Progenitor cell of endocrine pancreas (in vitro differentiated cells): ENCODE results near the gene B9D1. TPM values are rescaled to one million over a fixed set of nuclear protein-coding genes. Genes with fewer than 3 reads are reported as not detected.

Source experiments
- DNase-seq: peaks from one replicate; pipeline ENCODE4 v3.0.0; 2021; ENCODE audit warnings: low spot score; ENCODE audit not compliant: unreplicated experiment
- H3K27ac Mint-ChIP-seq: 2 replicates; pipeline ENCODE4 v1.8.0; 2021; ENCODE audit warnings: mild to moderate bottlenecking, moderate library complexity, mixed read lengths
- H3K27me3 Mint-ChIP-seq: 2 replicates; pipeline ENCODE4 v1.8.0; 2021; ENCODE audit warnings: mixed read lengths
- H3K36me3 Mint-ChIP-seq: 2 replicates; pipeline ENCODE4 v1.8.0; 2022; ENCODE audit warnings: mixed read lengths; ENCODE audit not compliant: insufficient read depth
- H3K4me1 Mint-ChIP-seq: 2 replicates; pipeline ENCODE4 v1.8.0; 2021; ENCODE audit warnings: low read depth, mixed read lengths
- H3K4me3 Mint-ChIP-seq: 2 replicates; pipeline ENCODE4 v1.8.0; 2021; ENCODE audit warnings: low read depth, mild to moderate bottlenecking, moderate library complexity, mixed read lengths
- H3K9me3 Mint-ChIP-seq: 2 replicates; pipeline ENCODE4 v1.8.0; 2021; ENCODE audit warnings: low read depth, mixed read lengths
- total RNA-seq: library from RNA; stranded (reverse); gene quantifications from 2 replicates; pipeline ENCODE4 v1.2.1, GENCODE V29; 2021
- TF ChIP-seq, protein P1 (sequence below): fragments of 200-600 bp; sonication (generic); IDR thresholded peaks from one replicate; pipeline ENCODE4 v1.5.0; 2021; ENCODE audit warnings: antibody characterized with exemption, mild to moderate bottlenecking; ENCODE audit not compliant: unreplicated experiment

Gene B9D1
- total RNA-seq, 1 donor from 2014 or later: 27.3 TPM

DNA sequence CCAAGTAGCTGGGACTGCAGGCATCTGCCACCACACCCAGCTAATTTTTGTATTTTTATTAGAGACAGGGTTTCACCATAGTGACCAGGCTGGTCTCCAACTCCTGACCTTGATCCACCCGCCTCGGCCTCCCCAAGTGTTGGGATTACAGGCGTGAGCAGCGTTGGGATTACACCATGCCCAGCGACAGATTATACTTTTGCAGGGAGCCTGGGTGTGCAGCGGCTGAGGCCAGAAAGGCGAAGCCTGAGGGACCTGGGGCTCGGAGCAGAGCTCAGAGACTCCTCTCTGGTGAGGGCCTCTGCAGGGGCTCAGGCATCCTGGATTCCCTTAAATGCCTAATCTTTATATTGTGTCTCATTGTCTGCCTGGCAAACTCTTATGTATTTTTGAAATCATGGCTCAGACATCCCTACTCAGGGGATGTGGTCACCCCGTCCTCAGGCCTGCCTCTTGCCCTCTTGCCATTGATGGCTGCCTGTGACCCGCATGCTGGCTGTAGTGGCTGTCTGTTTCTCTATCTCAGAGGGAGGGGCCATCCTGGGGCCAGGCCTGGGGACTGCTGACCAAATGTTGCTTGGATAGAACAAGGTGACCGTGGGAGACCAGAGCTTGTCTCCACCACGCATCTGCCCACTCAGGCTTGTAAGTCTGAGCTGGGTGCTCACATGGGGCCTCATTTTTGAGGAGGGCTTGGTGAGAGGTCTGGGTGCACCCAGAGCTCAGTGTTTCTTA, 42.6 kb downstream of the B9D1 start:
- Mint-ChIP-seq H3K27ac (no peak overlapping the region), H3K9me3 (peaks cover 6% of the 10 kb centered on the region), H3K36me3 (peaks cover 14% of the 10 kb centered on the region), H3K4me3 (no peak overlapping the region), H3K27me3 (no peaks in the 10 kb centered on the region), H3K4me1 (peaks cover 7% of the 10 kb centered on the region)
- no peak for DNase-seq
- TF ChIP-seq, protein P1, sequence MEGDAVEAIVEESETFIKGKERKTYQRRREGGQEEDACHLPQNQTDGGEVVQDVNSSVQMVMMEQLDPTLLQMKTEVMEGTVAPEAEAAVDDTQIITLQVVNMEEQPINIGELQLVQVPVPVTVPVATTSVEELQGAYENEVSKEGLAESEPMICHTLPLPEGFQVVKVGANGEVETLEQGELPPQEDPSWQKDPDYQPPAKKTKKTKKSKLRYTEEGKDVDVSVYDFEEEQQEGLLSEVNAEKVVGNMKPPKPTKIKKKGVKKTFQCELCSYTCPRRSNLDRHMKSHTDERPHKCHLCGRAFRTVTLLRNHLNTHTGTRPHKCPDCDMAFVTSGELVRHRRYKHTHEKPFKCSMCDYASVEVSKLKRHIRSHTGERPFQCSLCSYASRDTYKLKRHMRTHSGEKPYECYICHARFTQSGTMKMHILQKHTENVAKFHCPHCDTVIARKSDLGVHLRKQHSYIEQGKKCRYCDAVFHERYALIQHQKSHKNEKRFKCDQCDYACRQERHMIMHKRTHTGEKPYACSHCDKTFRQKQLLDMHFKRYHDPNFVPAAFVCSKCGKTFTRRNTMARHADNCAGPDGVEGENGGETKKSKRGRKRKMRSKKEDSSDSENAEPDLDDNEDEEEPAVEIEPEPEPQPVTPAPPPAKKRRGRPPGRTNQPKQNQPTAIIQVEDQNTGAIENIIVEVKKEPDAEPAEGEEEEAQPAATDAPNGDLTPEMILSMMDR: no peak

DNA sequence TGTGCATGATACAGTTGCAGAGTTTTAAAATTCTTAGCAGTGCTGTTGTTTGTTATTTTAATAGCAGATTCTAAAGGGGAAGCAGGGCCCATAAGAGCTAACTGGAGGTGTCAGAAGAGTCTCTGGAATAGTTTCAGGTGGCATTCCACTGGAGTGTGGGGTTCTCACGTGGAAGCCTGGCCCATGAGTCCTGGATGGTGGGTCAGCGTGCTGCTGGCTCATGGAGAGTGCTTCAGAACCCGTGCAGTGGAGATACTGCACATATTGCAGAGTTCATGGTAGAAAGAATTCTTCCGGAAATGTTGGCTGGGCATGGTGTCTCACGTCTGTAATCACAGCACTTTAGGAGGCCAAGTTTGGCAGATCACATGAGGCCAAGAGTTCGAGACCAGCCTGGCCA, 43.9 kb downstream of the B9D1 start:
- peaks cover 7% of the 10 kb centered on the region for H3K4me1 Mint-ChIP-seq
- H3K9me3 Mint-ChIP-seq: no peaks in the 10 kb centered on the region
- no peaks in the 10 kb centered on the region for H3K27me3 Mint-ChIP-seq
- H3K27ac Mint-ChIP-seq: no peak overlapping the region
- TF ChIP-seq, protein P1: no peak
- no peak overlapping the region for H3K4me3 Mint-ChIP-seq
- H3K36me3 Mint-ChIP-seq: peaks cover 6% of the 10 kb centered on the region
- no peak for DNase-seq

DNA sequence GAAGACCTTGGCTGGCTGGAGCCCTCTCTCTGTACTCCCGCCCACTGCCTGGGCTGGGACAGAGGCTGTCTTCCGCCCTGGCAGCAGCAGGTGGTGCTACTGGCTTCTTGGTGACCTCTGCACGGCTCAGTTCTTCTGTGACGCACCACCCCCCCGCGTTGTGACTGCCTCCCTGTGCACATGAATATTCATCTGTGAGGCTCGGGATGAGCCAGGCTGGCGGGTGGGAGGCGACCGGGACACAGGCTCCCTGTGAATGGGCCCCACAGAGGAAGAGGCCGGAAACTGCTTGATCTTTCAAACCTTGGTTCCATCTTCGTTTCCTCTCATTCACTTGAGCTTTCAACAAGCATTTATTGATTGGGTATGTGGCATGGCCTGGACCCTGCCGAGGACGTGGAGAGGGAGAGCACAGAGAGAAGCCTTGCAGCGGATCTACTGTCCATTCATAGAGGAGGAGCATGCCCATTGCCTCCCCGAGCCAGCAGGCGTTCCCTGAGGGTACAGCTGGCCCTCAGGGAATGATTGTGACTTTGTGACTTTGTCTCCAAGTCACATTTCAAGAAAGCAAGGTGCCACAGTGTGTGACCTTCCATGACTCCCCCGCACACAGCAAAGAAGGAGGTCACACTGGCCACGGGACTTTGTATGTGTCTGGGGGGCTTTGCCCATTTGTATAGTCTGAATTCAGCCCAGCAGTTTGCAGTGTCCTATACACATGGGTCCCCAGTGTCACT, 45.0 kb downstream of the B9D1 start:
- no peak overlapping the region for H3K4me3 Mint-ChIP-seq
- H3K36me3 Mint-ChIP-seq: peaks cover 2% of the 10 kb centered on the region
- no peaks in the 10 kb centered on the region for H3K9me3 Mint-ChIP-seq
- no peak overlapping the region for H3K27ac Mint-ChIP-seq
- TF ChIP-seq, protein P1: peak; percentile 40
- peak; percentile 26 for DNase-seq
- peaks cover 7% of the 10 kb centered on the region for H3K4me1 Mint-ChIP-seq
- H3K27me3 Mint-ChIP-seq: no peaks in the 10 kb centered on the region

DNA sequence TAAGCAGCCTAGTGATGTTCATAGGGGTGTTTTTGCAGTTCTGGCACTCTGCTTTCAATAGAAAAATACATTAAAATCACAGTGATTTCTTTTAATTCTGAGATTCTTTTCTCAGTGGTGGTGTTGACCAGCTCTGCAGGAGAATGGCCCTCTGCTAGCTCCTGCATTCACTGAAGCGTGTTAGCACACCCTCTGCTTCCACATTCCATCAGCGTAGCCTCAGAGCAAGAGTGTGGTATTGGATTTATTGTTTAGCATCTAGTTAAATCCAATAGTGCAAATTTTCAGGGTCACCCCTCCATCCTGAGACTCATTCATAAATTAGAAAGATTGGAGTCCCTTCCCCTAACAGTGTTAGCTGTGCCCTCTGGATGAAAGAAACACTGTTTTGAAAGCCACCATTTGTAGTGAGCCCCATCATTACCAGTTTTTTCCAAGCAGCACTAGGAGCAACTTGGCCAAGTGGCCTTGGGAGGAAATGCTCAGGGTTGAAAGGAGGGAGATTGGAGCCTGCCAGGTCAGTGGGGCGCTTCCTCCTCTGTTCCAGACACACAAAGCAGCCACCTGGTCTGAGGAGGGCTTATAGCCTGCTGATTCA, 45.7 kb downstream of the B9D1 start:
- H3K27me3 Mint-ChIP-seq: no peaks in the 10 kb centered on the region
- H3K9me3 Mint-ChIP-seq: no peaks in the 10 kb centered on the region
- no peak overlapping the region for H3K4me3 Mint-ChIP-seq
- DNase-seq: no peak
- H3K4me1 Mint-ChIP-seq: peaks cover 7% of the 10 kb centered on the region
- TF ChIP-seq, protein P1: no peak
- H3K36me3 Mint-ChIP-seq: peaks cover 2% of the 10 kb centered on the region
- H3K27ac Mint-ChIP-seq: peak overlapping the region; percentile 63

DNA sequence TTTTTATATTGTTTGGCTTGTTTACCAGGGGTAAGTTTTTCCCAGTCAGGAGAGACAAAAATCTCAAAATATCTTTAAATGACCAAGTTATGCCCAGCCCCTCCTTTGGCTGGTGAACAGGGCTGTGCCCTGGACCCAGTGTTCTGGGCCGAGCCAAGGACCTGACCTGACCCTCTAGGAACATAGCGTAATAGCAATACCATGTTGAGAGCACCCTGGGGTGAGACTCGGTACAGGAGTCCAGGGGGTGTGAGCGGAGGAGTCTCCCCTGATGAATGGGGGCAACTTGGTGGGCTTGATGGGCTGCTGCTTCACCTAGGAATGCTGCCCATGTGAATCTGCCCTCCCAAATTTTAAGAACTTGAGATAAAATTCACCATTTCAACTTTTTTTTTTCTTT, 47.4 kb downstream of the B9D1 start:
- peaks cover 7% of the 10 kb centered on the region for H3K4me1 Mint-ChIP-seq
- no peak overlapping the region for H3K4me3 Mint-ChIP-seq
- no peak for DNase-seq
- no peaks in the 10 kb centered on the region for H3K9me3 Mint-ChIP-seq
- TF ChIP-seq, protein P1: no peak
- no peak overlapping the region for H3K27ac Mint-ChIP-seq
- H3K36me3 Mint-ChIP-seq: peaks cover 2% of the 10 kb centered on the region
- H3K27me3 Mint-ChIP-seq: no peaks in the 10 kb centered on the region
